ENCODE results near the gene DLK1.

Gene DLK1

GRCh38 chr14:100776681-100777365 lies 50.1 kb downstream of the DLK1 start:
- no peak for DNase-seq (ENCODE audit: low read depth in 1 of 2, low spot score in 1 of 2)

DNA sequence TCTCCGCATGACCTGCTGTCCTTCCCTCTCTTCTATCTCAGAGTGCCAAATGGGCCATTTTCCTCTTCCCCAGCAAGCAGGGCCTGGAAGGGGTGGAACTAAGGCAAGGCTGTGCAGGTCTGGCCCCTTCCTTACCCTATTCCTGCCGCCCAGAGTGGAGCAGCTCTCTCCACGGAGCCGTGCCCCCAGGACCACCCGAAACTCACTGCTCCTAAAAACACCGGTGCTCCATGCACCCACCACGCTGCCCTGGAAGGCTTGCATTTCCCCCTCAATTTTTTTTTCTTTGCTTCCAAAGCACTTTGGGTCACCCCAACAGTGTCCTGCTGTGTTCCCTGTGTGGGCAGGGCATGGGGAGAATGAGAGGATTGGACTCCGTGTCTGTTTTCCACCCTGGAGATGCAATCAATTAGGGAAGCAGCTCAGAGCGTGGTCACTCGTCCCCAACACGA lies 50.7 kb downstream of the DLK1 start:
- DNase-seq (ENCODE audit: low read depth in 1 of 2, low spot score in 1 of 2) = no peak

- no peak for DNase-seq (ENCODE audit: low read depth in 1 of 2, low spot score in 1 of 2)
Observed at GRCh38 chr14:100777818-100778525, 51.3 kb downstream of the DLK1 start.

DNA sequence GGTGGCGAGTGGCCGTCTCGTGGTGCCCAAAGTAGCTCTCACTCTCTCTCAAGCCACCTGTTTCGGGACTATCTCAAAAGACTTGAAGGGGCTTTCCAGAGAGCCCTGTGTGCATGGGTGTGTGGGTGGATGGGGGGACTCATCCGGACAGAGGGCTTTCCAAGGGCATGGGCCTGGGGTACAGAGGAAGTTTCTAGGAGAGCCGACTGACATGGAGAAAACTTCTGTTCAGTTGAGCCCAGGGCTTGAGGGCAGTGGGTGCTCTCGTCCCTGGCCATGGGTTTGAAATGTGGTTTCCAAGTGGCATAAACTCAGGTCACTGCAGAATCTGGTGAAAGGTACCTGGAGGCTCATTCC lies 51.8 kb downstream of the DLK1 start:
- no peak for DNase-seq (ENCODE audit: low read depth in 1 of 2, low spot score in 1 of 2)

GRCh38 chr14:100778951-100779690 lies 52.4 kb downstream of the DLK1 start:
- DNase-seq (ENCODE audit: low read depth in 1 of 2, low spot score in 1 of 2) = no peak

DNA sequence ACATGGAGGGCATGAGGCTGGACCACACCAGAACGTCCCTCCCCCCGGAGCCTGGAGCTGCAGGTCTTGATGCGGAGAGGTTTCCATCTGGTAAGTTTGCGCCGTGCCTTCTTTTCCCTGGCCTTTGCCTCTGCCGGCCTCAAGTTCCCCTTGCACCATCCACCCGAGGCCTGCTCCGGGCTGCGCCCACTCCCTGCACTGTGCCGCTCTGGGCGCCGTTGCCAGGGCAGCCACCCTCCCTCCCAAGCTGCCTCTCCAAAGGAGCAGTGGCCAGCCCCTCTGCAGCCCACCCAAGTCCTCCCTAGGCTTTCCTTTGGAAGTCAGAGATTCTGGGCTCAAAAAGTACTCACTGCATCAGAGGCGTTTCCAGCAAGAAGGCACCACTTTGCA lies 53.0 kb downstream of the DLK1 start:
- no peak for DNase-seq (ENCODE audit: low read depth in 1 of 2, low spot score in 1 of 2)

DNA sequence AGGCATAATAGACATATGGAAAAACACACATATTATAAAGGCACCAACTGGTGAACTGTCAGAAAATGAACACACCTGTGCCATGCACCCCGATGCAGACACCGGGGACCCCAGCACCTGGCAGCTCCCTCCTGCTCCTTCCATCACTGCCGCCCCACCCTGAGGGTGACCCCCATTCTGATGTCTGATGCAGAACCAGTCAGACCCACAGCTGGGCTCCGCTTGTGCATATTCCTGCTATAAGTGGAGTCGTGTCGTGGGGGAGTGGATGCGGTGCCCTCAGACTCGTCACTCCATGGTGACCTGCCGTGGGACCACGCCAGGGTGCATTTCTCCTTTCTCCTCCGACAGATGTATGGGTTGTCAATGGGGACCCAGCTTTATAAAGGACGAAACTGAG lies 53.6 kb downstream of the DLK1 start:
- no peak for DNase-seq (ENCODE audit: low read depth in 1 of 2, low spot score in 1 of 2)

DNA sequence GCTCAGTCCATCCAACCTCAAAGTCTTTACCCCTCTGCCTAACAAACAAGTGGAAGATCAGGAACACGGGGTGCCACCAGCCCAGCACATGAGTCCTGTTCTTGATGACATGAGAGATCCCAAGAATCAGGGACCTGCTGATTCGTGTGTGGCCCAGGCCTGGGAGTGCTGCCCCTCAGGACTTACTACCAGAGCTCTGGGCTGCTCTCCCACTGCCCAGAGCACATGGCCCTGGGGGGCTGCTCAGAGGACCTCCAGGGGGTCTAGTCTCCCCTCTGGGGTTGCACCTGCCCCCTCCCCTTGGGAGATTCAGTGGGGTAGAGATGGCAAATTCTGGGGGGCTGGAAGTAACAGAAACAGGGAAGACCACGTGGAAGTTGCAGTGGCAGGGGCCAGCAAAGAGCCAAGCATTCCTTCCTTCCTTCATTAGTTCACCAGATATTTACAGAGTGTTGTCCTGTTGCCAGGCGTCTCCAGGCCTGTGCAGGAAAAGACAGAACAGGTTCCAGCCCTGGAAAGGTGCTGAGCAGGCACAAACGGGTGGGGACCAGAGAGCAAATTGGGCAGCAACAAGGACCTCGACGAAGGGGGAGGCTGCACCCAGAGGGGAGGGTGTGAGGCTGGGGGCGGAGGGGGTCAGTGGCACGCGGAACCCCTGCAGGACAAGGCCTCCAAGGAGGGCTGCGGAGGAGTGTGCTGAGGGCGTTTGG lies 54.1 kb downstream of the DLK1 start:
- no peak for DNase-seq (ENCODE audit: low read depth in 1 of 2, low spot score in 1 of 2)

- no peak for DNase-seq (ENCODE audit: low read depth in 1 of 2, low spot score in 1 of 2)
Observed at GRCh38 chr14:100781952-100782351, 55.3 kb downstream of the DLK1 start.

DNA sequence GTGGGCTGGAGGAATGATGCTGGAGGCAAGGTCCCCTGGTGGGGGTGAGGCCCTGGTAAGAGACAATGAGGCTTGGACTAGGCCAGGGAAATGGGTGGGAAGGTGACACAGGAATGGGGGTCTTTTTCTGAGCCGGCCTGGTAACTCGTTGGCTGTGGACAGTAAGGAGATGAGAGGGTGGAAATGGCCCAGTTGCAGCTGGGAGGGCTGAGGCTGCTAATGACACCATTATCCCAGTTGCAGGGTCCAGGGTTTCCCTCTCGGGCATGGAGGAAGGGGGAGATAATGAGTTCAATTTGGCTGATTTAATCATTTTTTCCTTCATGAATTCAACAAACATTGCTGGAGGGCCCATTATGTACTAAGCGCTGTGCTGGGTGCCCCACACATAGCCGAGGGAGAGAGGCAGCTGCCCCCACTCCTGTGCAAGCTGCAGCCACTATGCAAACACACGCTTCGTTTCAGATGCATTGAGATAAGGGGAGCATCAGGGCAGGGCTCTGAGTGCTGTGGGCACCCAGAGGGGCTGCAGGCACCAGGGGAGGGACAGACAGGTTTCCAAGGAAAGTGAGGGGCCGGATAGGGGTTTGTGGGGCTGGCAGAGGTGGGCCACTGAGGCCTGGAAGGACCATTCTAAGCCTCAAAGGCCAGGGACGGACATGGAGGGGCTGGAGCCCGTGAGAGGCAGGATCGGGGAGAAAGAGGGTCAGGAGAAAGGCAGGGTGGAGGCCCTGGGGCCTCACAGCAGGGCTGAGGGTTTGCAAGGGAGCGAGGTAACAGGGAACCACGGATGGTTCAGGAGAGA lies 56.0 kb downstream of the DLK1 start:
- DNase-seq (ENCODE audit: low read depth in 1 of 2, low spot score in 1 of 2) = no peak

GRCh38 chr14:100783630-100784370 lies 57.1 kb downstream of the DLK1 start:
- no peak for DNase-seq (ENCODE audit: low read depth in 1 of 2, low spot score in 1 of 2)

GRCh38 chr14:100784523-100785337 lies 58.0 kb downstream of the DLK1 start:
- DNase-seq (ENCODE audit: low read depth in 1 of 2, low spot score in 1 of 2) = no peak

DNA sequence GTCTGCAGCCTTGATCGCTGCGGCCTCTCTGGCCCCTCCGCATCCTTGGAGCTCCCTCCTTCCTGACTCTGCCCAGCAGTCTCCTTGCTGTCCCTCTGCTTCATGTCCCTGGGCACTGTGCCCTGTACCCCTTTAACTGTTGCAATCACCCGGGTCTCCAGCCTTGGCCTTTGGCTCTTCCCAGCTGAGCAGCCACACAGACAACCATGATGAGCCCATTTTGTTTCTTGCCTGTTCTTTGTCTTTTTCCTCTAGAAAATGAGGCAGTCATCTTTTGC lies 58.6 kb downstream of the DLK1 start:
- no peak for DNase-seq (ENCODE audit: low read depth in 1 of 2, low spot score in 1 of 2)

- no peak for DNase-seq (ENCODE audit: low read depth in 1 of 2, low spot score in 1 of 2)
Observed at GRCh38 chr14:100785626-100786025, 58.9 kb downstream of the DLK1 start.

- DNase-seq (ENCODE audit: low read depth in 1 of 2, low spot score in 1 of 2) = no peak
Observed at GRCh38 chr14:100786131-100786530, 59.4 kb downstream of the DLK1 start.

- no peak for DNase-seq (ENCODE audit: low read depth in 1 of 2, low spot score in 1 of 2)
Observed at GRCh38 chr14:100786576-100787219, 60.0 kb downstream of the DLK1 start.

DNA sequence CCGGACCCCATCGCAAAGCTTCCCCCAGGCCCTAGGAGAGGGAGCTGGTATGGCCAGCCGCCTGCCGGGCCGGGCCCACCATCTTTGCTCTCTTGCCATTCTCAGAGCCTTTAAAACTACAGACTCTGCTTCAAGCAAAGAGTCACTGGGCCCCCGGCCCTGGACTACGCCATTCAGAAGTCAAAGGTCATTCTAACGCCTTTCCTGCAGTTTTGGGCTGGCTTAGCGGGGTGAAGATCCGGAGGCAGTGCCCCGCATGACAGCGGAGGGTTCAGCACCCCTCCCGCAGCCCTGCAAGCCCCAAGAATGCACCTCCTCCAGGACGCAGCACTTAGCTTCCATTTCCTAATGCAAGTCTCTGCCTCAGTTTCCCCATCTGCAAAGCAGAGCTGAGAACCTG lies 61.0 kb downstream of the DLK1 start:
- no peak for DNase-seq (ENCODE audit: low read depth in 1 of 2, low spot score in 1 of 2)

Data from activated CD4-positive, alpha-beta T cell treated with anti-CD3 and anti-CD28 coated beads, Interleukin-2, amount 50 U/mL, for 24 hours (primary cell).